Stimulated activated CD4-positive, alpha-beta T cell treated with anti-CD3 and anti-CD28 coated beads, Interleukin-12 subunit alpha, Interleukin-12 subunit beta, amount 100 ng/mL, for 24 hours (primary cell): Measurements from ENCODE around the gene POLD4.

Experiments
- DNase-seq, 2 experiments: peaks; one replicate each; pipeline ENCODE4 v3.0.0-alpha.2; 2020; ENCODE audit warnings: low read depth in 2 of 2

The POLD4 gene

DNA sequence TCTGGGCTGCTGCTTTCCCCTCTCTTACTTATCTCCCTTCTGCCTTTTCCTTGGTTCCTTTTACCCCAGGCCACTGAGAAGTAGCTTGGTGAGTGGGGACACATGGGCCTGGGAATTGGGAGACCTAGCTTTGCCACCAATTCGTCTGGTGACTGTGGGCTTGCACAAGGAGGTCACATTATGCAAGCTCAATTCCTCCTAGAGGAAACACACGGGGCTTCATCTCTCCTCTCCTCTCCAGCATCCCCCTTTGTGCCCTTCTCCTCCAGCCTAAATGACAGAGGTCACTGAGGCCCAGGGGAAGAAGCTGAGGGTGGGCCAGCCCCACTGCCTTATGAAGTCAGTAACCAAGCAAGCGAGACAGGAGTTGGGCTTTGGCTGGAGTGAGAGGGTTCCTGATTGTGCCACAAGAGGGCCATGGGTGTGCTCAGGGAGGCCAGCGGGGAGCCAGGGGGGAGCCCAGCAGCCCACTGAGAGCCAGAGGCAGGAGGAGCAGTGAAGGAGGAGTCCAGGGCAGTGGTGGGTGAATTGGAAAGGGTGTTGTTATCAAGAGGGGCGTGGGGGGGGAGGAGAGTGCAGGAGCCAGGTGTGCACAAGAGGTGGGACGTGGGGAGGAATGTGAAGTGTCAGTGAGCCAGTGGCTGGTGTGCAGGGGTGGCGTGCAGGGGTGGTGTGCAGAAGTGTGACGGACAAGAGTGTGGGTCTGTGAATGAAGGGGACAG, 18.0 kb upstream of the POLD4 start:
- no peak for DNase-seq

DNA sequence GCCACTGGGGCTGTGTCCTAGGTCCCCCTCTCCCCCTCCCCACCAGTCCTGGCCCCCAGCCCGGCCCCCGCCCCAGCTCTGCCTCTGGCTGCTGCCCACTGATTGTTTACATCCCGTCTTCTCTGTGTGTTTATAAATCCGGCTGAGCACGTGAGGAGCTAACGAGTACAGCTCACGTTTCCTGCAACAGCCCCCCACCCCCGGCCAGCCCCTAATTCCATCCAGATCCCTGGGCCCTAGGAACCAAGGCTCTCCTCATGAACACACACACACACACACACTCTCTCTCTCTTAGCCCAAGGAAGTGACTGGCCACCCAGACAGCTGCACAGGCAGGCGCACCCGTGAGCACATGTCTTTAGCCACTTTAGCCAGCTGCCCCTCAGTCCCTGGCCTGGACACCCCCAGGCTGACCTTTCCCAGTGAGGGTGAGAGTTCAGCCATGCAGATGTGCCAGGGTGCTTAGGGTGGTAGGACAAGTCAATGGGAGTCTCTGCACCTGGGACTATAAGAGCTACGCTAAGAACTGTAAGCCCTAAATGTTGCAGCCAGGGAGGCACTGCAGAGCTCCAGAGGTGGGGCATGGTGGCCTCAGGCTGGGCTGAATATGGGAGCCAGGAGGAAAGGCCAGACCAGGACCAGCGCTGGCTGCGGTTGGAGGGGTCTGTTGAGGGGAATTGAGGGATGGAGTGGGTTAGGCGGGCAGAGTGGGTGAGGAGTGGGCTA, 17.2 kb upstream of the POLD4 start:
- no peak for DNase-seq

DNA sequence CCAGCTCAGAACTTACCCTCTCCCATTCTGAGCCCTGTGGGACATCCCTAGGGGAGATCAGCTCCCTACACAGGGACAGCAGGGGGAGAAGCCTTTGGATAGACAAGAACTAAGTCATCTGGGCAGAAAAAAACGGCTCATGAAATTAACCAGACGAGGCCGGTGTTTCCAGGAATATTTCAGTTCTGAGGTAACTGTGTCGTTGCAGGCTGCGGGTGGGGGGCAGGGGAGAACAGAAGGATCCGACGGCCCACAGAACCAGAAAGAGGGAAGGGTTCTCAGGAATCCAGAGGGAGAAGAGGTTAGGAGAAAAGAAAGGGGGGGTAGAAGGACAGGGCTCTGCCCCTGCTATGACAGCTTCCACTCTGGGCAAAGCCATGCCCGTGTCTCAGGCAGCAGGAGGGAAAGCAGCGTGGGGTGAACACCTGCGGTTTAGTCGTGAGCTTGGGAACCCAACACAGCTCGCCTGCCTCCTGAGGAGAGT, 16.5 kb upstream of the POLD4 start:
- DNase-seq: no peak

DNA sequence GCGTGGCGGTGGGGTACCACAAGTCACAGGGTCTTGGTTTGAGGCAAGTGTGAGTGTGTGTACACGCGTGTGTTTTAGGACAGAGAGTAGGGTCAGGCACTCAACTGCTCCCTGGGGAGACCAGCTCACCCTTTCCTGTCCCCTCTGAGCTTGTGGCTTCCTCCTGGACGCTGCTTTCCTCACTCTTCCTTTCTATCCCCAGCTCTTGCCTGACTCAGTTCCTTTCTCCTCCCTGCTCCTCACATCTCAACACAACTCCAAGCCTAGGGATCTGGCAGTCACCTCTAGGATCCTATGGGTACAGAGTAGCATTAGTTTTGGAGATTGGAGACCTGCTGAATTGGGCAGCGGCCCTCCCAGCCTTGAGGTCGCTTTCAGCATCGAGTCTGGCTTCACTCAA, 15.9 kb upstream of the POLD4 start:
- DNase-seq: no peak

DNA sequence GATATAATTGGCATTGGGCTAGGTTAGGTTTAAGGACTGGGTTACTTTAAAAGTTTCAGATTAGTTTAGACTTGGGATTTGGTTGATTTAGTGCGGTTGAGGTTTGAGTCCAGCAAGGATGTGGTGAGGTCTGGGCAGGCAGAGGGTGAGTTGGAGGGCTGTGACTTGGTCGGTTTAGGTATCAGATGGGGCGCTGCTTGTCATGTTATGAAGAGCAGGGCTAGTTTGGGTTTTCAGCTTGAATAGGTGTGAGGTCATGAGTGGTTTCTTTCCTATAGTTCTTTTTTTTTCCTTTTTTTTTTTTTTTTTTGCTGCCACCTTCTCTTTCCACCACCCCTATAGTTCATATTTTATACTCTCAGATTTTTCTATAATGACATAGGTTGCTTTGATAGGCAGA, 15.3 kb upstream of the POLD4 start:
- no peak for DNase-seq

DNA sequence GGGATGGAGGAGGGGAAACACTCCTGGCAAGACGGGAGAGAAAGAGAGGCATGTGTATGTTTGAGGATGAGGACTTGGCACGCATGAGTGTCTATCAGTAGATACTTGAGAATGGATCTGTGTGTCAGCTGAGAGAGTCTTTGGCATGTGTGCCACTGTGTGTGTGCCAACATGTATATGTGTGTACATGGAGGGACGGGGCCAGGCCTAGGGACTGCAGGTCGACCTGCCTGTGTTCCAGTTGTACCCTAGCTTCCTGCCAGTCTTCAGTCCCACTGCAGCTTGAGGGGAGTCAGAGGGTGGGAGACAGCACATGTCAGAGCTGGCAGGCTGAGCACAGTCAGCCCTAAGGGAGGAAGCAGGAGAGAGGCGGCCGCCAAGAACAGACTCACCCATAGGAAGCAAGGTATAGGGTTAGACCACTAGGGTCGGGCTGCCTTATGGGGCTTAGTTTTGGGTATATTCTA, 14.4 kb upstream of the POLD4 start:
- no peak for DNase-seq

DNA sequence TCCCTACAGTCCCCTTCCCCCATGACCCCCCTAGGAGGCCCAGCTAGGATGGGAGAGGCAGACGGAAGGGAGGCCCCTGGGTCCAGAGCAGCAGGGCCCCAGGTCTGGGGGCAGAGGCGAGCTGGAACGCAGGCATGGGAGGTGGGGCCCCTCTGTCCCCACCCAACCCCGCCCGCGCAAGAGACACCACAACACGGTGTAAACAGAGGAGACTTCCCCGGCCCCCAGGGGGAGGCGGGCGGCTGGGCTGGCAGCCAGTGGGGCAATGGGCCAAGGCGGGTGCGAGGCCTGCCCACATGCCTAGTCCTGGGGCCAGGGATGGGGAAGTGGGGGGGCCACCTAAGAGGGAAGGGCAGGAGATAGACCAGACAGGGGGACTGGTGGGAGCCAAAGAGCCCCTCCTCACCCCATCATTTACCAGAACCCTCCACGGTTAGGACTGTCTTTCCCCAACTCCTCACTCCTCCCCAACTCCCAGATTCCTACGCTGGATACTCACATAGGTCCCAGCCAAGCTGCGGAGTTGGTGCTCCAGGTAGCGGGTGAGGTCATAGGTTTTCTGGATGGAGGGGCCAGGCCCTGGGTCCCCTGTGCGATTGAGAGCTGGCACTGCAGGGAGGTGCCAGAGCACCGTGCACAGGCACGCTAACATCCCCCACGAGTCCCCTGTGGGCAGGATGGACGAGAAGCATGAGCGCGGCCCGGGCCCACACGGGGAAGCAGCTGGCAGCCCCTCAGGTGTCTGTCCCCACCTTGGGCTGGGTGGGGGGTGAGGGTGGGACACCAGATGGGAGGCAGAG, 13.8 kb upstream of the POLD4 start:
- no peak for DNase-seq

DNA sequence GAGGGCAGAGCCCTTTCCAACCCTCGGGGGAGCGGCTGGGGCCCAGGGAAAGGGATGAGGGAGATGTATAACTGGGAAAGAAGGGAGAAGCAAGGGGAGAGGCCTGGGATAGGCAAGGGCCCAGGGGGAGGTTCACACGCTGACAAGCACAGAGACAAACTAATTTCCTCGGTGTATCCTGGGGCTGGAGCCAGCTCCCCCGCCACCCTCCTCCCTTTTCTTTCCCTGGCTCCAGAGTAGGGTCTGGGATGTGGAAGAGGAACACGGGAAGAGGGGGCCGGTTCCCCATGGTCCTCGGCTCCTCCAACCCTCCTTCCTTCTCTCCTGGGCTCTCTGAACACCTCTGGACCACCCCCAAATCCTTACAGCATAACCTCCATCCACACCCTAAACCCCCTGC, 13.2 kb upstream of the POLD4 start:
- DNase-seq: no peak

DNA sequence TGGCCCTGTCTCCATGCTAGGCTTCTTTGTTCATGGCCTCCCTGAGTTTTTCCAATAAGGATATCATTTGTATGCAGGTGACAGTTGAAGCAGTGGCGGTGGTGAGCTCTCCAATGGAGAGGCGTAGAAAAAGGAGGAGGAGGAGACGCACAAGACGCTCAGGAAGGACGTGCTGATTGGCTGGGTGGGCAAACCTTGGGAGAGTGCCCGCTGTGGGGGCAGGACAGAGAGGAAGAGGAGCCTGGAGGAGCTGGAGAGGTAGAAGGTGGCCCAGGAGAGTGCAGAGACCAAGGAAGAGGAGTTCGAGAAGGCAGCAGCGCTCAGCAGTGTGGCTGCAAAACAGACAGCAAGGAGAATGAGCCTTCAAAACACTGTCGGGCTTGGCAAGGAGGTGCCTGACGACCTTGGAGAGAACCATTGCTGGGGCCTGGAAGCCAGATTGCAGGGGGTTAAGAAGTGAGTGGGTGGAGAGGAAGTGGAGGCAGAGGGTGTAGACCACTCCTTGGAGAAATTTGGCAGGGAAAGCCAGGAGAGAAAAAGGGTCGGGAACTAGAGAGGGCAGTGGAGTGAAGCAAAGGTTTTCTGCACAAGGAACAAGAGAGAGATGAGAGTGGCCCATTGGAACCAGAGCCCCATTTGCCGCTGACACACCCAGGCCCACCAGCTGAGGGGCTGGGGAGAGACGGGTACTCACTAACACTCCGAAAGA, 12.5 kb upstream of the POLD4 start:
- DNase-seq: no peak

DNA sequence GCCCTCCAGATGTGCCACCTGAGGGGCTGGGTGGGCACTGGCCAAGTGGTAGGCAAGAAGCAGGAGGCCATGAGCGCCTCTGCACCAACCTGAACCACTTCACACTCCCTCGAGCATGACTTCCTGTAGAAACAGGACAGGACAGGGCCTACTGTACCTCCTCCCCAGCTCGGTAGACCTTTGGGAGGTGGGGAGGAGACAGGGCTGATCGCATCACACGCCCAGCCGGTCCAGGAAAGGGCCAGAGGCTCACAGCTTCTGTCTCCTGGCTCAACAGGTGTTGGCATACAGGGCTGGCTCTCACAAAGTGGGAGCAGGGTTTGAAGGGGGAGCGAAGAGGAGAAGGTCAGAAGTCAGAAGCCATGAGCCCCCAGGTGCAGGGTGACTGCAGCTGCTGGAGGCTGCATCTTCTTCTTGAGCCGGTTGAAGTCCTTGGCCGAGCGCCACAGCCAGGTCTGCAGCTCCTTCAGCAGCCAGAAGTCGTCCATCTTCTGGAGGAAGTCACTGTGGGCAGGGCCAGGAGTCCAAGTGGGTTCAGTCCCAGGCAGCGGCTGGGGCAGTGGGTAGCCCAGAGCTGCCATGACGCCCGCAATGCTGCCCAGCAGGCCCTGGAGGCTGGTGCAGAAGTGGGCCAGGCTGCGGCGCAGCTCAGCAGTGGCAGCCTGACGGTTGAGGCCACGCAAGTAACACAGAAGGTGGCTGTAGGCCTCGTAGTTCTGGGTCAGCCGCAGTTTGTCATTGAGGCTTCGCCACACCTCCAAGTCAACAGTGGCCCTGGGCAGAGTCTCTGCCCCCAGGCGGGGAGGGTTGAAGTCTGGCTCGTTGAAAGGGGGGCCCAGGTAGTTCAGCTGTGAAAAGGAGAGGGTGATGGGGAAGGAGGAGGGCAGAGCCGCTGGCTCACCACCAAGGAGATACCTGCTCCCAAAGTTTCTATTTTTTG, 11.7 kb upstream of the POLD4 start:
- DNase-seq: no peak

DNA sequence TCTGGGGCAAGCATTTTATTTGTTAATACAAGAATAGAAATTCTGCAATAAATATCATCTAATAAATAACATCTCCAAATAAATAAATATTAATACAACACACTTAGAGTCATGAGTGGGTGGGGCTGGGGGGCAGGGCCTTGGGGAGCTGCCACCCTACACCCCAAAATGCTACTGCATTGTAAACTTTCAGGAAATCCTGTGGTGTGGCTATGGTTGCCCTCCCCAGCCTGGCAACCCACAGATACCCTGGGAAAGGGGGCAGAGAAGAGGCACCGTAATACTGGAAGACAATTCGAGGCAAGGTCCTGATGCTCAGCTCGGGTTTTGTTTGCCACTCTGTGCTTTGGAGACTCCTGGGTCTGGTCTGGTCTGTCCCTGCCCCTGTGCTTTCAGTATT, 10.8 kb upstream of the POLD4 start:
- no peak for DNase-seq

DNA sequence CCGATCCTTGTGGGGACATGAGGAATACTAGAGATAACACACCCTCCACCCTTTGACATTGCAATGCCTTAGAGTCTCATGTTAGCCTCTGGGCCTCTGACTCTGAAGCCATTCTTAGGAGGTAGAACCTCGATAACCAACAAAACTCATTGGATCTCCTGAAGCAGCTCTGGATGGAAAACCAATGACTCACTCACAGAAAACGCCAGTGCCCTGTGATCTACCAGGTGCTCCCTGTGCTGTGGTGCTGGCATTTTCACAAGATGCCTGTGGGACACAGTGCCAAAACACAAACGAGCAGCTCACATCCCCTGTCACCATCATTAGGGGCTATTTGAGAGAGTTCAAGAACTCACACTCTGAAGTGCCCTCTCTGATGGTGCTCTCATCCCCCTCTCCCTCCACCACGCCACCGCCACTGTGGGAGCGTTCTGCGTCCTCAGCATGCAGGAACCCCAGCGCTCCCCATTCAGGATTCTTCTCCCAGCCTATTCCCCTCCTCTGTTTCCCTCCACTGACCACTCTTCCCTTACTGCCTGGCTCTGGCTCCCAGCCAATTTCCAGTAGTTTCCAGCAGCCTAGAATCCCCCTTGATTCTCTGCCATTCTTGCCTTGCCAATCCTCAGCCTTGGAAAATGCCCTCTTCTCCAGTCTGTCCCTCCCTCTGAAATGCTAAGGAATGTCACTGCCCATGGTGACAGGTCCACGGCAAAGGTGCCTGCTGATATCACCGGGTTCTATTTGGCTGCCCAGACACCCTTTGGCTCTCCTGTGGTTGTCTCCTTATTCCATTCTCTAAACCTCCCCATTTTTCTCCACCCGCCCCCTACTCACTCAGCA, 4.7 kb upstream of the POLD4 start:
- DNase-seq: no peak

DNA sequence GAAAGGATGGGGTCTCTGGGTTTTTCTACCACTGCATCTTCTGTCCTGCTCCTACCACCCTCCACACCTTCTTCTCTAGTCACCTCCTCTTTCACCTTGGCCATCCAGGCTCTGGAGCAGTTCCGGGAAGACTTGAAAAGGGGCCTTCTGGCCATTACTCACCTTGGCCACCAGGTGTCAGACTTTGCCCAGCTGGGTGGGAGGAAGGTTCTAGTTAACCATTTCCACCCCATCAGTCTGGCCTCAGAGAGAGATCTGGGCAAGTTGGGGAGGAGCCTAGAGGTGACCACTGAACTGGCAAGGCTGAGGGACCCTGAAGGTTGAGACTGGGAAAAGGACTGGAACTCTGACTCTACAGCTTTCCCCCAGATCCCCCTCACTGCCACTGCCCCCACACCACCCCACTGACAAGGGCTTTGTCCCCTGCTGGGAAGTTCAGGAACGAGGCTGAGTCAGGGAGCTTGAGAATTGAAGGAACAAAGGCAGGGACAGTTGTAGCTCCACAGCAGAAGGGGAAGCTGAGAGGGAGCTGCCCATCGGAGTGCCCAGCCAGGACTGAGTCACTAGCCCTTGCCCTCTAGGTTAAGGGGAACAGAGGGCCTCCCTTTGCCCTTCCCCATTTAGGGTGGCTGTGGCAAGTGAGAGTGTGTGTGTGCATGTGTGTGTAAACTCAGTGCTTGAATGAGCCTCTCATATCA, 3.7 kb upstream of the POLD4 start:
- DNase-seq: peak in 1 of 2 experiments; percentile 53

DNA sequence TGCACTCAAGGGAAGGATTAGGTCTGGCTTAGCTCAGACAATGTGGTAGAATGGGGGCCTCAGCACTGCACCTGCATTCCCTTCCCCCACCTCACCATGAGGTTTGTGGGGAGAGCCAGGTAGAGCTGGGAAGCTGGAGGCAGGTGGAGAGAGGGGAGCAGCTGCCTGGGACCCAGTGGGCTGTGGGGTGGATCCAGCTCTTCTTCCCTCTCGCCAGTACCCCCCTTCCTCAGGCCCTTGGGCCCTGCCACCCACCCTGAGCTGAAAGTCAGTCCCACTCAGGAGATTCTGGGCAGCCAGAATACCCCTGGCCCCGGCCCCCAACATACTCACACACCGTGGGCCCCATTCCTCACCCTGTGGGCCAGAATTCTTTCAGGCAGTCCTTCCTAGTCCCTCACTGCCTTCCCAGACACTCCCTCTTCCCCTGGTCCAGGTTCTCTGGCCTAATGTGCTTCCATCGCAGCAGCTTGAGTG, 3.1 kb upstream of the POLD4 start:
- no peak for DNase-seq

DNA sequence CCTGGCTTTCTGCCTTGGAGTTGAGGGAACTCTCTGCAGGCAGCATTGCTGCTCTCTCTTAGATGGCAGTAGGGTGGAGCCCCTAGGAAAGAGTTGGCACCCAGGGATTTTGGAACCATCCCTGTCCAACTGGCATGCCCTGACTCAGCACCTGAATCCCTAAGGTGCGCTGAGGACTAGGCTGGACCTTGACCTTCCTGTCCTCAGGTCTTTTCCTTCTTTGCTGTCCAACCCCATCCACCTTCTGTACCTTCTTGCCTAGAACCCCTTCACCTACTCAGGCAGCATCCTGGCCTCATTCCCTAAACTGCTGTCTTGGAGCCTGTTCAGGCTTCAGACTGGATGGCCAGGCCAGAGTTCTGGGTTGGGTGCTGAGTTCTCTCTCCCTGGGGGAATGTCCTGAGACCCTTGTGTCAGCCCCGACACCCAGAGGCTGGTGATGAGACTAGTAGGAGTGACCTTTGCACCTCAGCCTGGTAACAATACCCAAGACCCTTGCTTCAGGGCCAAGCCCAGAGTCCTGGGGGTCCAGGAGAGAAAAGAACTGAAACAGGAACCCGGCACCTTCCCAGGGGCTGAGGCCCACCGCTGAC, 2.5 kb upstream of the POLD4 start:
- DNase-seq: no peak

DNA sequence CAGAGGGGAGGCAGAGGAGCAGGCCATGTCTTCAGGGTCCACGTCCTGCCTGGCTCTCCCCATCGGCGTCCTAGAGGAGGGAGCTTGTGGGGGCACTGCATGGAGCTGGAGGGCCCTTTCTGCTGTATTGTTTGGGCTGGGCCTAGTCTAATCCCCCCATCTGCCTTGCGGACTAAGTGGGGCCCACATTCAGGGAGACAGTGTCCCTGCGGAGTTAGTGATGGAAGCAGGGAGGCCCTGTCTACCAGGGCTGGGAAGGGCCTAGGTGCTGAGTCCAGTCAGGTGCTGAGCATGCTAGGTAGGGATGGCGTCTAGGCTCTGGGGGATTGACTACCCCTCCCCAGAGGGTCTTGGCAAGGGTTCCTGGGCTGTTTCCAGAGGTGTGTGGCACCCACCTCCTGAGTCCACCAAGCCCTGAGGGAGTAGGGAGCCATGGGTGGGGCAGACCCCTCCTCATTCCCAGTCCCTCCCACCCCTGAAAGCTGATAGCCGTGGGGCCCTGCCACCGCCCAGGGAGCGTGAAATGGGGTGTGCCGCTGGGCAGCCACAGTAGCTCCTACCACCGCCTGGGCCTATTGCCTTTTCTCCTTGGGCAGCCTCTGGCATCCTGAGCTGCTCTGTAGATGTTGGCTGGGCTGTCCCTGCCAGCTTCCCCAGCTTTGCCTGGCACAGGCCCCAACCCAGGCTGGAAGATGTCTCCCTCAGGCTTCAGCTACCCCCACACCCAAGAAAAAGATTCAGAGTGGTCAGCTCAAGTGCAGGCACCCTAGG, 1.9 kb upstream of the POLD4 start:
- DNase-seq: no peak

DNA sequence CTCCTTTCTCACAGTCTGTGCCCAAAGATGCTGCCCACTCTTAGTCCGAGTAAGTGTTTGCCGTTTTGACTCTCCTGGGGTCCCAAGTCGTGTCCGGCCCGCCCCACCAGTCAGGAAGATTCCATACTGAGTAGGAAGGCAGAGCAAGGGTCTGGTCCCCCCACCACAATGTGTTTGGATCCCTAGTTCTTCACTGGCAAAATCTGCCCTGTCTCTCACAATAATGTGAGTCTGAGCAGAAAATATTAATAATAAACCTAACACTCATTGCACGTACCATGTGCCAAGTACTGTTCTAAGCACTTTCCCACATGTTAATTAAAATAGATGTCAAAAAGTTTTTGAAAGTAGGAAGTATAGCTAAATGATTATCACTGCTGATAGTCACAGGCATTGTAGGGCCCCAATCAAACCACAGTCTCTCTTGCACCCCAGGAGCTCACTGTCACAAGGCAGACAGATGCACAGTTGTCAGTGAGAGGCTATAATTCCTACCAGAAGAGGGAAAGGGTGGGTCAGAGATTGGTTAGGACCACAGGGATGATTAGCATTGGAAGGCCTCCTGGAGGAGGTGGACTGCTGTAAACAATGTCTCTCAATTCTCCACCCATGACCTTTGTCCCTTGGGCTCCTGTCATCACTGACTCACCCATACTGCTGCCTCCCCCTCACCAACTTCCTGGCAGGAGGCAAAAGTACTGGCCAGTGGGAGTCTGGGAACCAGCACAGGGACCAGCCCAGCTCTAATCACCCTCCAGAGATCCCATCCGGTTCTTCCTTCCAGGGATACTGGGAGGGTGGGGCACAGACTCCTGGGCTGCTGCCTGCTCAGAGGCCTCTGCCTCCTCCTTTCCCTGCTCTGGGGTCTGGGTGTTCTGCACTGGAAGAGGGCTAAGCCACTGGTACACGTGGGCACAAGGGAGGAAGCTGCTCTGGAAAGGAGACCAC, 1.0 kb upstream of the POLD4 start:
- DNase-seq: no peak
